LoVo (cell line): Measurements from ENCODE around the gene BRINP2.

Experiments used
- DNase-seq: peaks from one replicate; pipeline ENCODE4 v3.0.0-alpha.2; 2016; ENCODE audit warnings: low spot score

BRINP2 gene

GRCh38 chr1:177164380-177165068 lies 6.2 kb upstream of the BRINP2 start, which contains the start of gene ASTN1:
Gene ASTN1 (minus strand): TSS chr1:177164712. CDS start chr1:177164676, 36 bp downstream.
- no peak for DNase-seq

GRCh38 chr1:177165069-177165439 lies 5.7 kb upstream of the BRINP2 start:
- DNase-seq = no peak

GRCh38 chr1:177171536-177172123 lies 872 bp downstream of the BRINP2 start:
- no peak for DNase-seq

GRCh38 chr1:177172272-177172671 lies 1.5 kb downstream of the BRINP2 start:
- no peak for DNase-seq

- no peak for DNase-seq
These were observed 2.1 kb downstream of the BRINP2 start for GRCh38 chr1:177172866-177173265.

- no peak for DNase-seq
These were observed 3.2 kb downstream of the BRINP2 start for GRCh38 chr1:177173976-177174375.

GRCh38 chr1:177174921-177175634 lies 4.3 kb downstream of the BRINP2 start:
- no peak for DNase-seq

- DNase-seq = no peak
These were observed 10.5 kb downstream of the BRINP2 start for GRCh38 chr1:177181280-177181630.

- DNase-seq = peak; percentile 52
These were observed 11.0 kb downstream of the BRINP2 start for GRCh38 chr1:177181631-177182291.

- no peak for DNase-seq
These were observed 13.1 kb downstream of the BRINP2 start for GRCh38 chr1:177183836-177184235.

GRCh38 chr1:177185209-177185608 lies 14.5 kb downstream of the BRINP2 start:
- no peak for DNase-seq

GRCh38 chr1:177186639-177187038 lies 15.9 kb downstream of the BRINP2 start:
- no peak for DNase-seq

GRCh38 chr1:177190308-177190970 lies 19.7 kb downstream of the BRINP2 start:
- DNase-seq = no peak

GRCh38 chr1:177198243-177198642 lies 27.5 kb downstream of the BRINP2 start:
- no peak for DNase-seq

- DNase-seq = no peak
These were observed 29.5 kb downstream of the BRINP2 start for GRCh38 chr1:177200290-177200689.

- no peak for DNase-seq
These were observed 36.1 kb downstream of the BRINP2 start for GRCh38 chr1:177206831-177207355.

GRCh38 chr1:177208920-177209319 lies 38.2 kb downstream of the BRINP2 start:
- DNase-seq = no peak

GRCh38 chr1:177209357-177209756 lies 38.6 kb downstream of the BRINP2 start:
- DNase-seq = peak; percentile 73

- no peak for DNase-seq
These were observed 39.3 kb downstream of the BRINP2 start for GRCh38 chr1:177210071-177210470.

GRCh38 chr1:177211231-177211630 lies 40.5 kb downstream of the BRINP2 start:
- no peak for DNase-seq

- no peak for DNase-seq
These were observed 45.9 kb downstream of the BRINP2 start for GRCh38 chr1:177216587-177217202.
